A204.1 (cell line): ENCODE measurements around the gene MAP3K12.
"Not testable (repeated sequence)": the region's sequence is repeated elsewhere in the genome, so short reads cannot be mapped to it uniquely, and the experiment has no call there.

ENCODE experiments used
- FAIRE-seq: peaks from 2 replicates; lab custom pipeline; 2012; peaks lifted over from hg19 to GRCh38; lab: Jason Lieb, UNC

The MAP3K12 gene

GRCh38 chr12:53489242-53489864 is 9.9 kb downstream of the MAP3K12 start:
- FAIRE-seq = no peak

GRCh38 chr12:53486736-53487487 is 12.3 kb downstream of the MAP3K12 start:
- FAIRE-seq = no peak

- FAIRE-seq = no peak
Observed at GRCh38 chr12:53485955-53486735, 13.1 kb downstream of the MAP3K12 start.

- FAIRE-seq = no peak
Observed at GRCh38 chr12:53484686-53485575, 14.3 kb downstream of the MAP3K12 start.

GRCh38 chr12:53483979-53484377 is 15.3 kb downstream of the MAP3K12 start:
- FAIRE-seq = no peak

GRCh38 chr12:53483225-53483978 is 15.9 kb downstream of the MAP3K12 start:
- no peak for FAIRE-seq

- no peak for FAIRE-seq
Observed at GRCh38 chr12:53482626-53483168, 16.6 kb downstream of the MAP3K12 start.

GRCh38 chr12:53481939-53482586 is 17.2 kb downstream of the MAP3K12 start:
- FAIRE-seq = no peak

DNA sequence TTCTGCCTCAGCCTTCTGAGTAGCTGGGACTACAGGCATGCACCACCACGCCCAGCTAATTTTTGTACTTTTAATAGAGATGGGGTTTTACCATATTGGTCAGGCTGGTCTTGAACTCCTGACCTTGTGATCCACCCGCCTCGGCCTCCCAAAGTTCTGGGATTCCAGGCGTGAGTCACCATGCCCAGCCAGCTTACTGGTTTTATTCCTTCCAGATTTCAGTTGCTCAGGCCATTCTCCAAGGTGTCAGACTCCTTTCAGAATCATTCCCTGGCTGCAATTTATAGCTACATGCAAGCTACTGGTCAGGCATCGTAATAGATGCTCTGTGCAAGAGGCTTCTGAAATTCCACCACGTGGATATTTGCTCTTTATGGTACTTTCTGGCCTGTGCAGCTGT is 17.8 kb downstream of the MAP3K12 start:
- FAIRE-seq = not testable (repeated sequence)

DNA sequence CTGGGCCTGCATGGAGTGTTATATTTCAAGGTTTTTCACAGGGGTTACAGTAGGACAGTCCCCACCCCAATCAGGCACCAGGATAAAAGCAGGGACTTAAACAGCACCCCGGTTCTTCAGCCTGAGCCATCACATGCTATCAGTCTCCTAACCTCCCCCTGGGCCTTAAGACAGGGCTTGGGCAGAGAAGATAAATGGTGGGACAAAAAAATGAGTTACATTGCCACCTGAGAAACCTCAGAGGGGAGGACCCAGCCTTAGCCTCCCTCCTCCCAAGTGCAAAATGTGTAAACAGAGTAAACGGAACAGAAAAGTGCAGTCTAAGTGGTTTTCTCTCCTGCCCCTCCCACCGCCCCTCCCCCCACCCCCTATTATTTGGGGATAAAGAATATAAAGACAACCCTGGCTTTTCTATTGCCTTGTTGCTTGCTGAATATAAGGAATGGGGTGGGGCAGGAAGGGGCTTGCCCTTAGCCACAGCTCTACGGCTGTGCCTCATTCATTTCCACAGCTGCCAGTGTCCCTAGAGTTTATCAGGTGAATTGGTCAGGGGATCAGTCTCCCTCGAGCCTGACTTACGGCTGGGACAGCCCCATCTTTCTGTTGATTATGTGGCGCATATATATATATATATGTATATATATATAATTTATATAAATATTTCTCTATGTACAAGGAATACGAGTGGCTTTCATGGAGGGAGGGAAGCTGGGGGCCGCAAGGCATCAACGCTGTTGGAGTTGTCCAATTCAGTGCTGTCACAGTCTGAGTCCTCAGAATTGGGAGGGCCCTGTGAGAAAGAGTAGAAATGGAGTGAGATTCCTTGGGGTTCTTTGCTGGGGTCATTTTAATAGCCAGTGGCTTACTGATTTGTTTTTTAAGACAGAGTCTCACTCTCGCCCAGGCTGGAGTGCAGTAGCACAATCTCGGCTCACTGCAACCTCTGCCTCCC is 18.5 kb downstream of the MAP3K12 start:
- FAIRE-seq = no peak

GRCh38 chr12:53479331-53479730 is 19.9 kb downstream of the MAP3K12 start:
- FAIRE-seq = no peak

DNA sequence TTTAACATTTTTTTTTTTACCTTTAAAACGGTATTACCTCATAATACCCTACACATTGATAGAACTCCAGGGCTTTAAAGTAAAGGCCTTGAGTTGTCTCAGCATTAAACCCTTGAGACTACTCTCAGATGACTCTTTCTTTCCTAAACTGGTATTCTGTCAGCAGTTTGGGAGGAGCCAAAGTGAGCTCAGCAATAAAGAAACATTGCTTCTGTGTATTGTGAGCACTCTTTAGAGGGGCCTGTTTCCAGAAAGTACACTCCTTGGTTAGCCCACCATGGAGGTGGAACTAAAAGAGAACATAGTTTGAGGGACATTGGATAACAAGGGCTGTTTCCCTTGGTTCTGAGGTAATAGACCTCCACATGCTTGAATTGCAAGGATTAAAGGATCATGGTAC is 20.4 kb downstream of the MAP3K12 start:
- FAIRE-seq = no peak

GRCh38 chr12:53476769-53477209 is 22.5 kb downstream of the MAP3K12 start:
- FAIRE-seq = no peak

DNA sequence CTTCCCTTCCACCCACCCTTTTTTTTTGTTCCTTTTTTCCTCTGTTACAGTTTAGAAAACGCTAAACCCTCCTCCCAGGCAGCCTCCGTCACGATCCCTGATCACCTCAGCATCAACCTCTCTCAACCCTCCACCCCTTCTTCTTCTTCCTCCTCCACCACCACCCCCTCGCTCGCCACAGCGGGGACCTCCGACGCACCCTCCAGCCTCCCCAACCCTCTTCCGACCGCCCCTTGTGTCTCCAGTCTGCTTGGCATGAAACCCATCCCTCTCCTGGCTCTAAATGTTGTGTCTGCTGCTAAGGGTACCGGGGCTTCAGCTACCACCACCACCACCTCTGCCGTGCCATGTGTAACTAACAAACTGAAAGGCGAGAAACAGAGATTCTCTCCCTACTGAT is 24.4 kb downstream of the MAP3K12 start:
- no peak for FAIRE-seq

DNA sequence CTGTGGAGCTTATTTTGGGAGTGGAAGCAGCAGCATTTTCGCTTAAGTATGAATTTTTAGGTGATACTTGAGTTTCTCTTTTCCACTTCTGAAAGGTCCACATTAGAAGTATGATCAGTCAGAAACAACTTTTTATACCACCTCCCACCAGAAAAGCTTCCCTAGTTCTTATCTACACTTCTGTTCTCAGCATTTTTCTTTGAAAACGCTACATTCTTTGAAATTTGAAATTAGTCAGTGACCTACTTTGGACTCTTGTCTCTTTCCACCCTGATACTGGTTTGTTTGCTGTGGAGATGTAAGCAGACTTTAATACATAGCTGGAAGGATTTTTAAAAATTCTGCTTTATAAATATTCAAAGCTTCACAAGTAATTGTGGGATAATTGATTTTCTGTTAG is 25.2 kb downstream of the MAP3K12 start:
- FAIRE-seq = no peak

- FAIRE-seq = no peak
Observed at GRCh38 chr12:53472056-53472582, 27.1 kb downstream of the MAP3K12 start.

- FAIRE-seq = no peak
Observed at GRCh38 chr12:53468282-53468681, 31.0 kb downstream of the MAP3K12 start.

DNA sequence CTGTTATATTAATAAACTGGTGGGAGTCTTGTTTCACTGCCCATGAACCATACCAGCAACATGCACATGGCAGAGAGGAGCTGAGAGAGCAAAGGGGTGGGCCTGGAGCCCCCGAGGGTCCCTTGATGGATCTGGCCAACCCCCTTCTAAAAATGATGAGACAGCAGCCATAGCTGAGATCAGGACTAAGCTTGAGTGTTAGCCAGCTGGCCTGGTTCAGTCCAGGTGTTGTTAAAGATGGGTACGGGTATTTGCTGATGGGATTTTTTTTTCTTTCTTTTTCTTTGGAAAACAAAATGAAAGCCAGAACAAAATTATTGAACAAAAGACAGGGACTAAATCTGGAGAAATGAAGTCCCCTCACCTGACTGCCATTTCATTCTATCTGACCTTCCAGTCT is 31.4 kb downstream of the MAP3K12 start:
- FAIRE-seq = no peak

DNA sequence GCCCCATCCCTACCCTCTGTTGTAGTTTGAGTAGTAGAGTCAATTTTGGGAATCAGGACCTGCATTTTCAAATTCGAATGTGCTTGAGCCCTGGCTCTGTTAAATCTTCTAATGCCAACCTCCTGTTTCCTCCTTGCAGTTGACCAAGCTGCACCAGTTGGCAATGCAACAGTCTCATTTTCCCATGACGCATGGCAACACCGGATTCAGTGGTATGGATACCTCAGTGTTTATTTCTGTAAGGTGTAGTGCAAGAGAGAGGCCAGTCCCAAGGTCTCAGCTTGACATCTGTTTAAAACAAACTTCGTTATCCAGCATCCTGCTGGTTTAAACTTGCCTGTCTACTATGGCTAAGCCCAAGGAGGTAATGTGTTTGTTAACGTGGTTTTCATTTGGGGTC is 32.2 kb downstream of the MAP3K12 start:
- no peak for FAIRE-seq
